NCI-H1092 treated with DMSO at 0.1 percent for 48 hours (cell line): ENCODE results near the gene EVI5.

Experiments
- DNase-seq: peaks from one replicate; lab custom pipeline; 2025; lab: John Stamatoyannopoulos, UW

The EVI5 gene

GRCh38 chr1:92483610-92484471 lies 301.1 kb downstream of the EVI5 start:
- DNase-seq: peak; percentile 14

- DNase-seq: peak; percentile 20
Measured at GRCh38 chr1:92482665-92483609, 302.0 kb downstream of the EVI5 start.

GRCh38 chr1:92481971-92482664 lies 302.8 kb downstream of the EVI5 start:
- no peak for DNase-seq

GRCh38 chr1:92481599-92481925 lies 303.3 kb downstream of the EVI5 start:
- no peak for DNase-seq

GRCh38 chr1:92480813-92481598 lies 303.9 kb downstream of the EVI5 start:
- DNase-seq: no peak

- DNase-seq: no peak
Measured at GRCh38 chr1:92480200-92480812, 304.6 kb downstream of the EVI5 start.

- no peak for DNase-seq
Measured at GRCh38 chr1:92479587-92479986, 305.3 kb downstream of the EVI5 start.

GRCh38 chr1:92478393-92478792 lies 306.5 kb downstream of the EVI5 start:
- no peak for DNase-seq

- no peak for DNase-seq
Measured at GRCh38 chr1:92476071-92476631, 308.8 kb downstream of the EVI5 start.

- no peak for DNase-seq
Measured at GRCh38 chr1:92475029-92475428, 309.9 kb downstream of the EVI5 start.

- no peak for DNase-seq
Measured at GRCh38 chr1:92473781-92474495, 311.0 kb downstream of the EVI5 start.

- DNase-seq: no peak
Measured at GRCh38 chr1:92470216-92470615, 314.7 kb downstream of the EVI5 start.

GRCh38 chr1:92466683-92467352 lies 318.1 kb downstream of the EVI5 start:
- no peak for DNase-seq

GRCh38 chr1:92465256-92465647 lies 319.7 kb downstream of the EVI5 start:
- no peak for DNase-seq

- no peak for DNase-seq
Measured at GRCh38 chr1:92464588-92465255, 320.2 kb downstream of the EVI5 start.

GRCh38 chr1:92461364-92462097 lies 323.4 kb downstream of the EVI5 start:
- DNase-seq: no peak

- no peak for DNase-seq
Measured at GRCh38 chr1:92459871-92460320, 325.0 kb downstream of the EVI5 start.
